Neuron (in vitro differentiated cells): ENCODE results near the gene GARIN5A.
A peak's percentile ranks its signal among the peaks of the same experiment; 100 is the strongest.

ENCODE experiments used
- H2AFZ ChIP-seq: one replicate; pipeline ENCODE4 v1.6.1; 2013; ENCODE audit warnings: low read depth, mild to moderate bottlenecking, inconsistent platforms, low read length, moderate library complexity
- H3K27me3 ChIP-seq: one replicate; pipeline ENCODE4 v1.6.1; 2013; ENCODE audit warnings: low read length; ENCODE audit not compliant: insufficient read depth
- H3K36me3 ChIP-seq: one replicate; pipeline ENCODE4 v1.6.1; 2013; ENCODE audit warnings: low read length; ENCODE audit not compliant: insufficient read depth
- H3K4me1 ChIP-seq: one replicate; pipeline ENCODE4 v1.6.1; 2013; ENCODE audit warnings: low read length; ENCODE audit not compliant: insufficient read depth
- H3K4me3 ChIP-seq: 2 replicates; pipeline ENCODE4 v1.5.1; 2013; ENCODE audit warnings: mild to moderate bottlenecking, low read length, moderate library complexity
- H3K9me3 ChIP-seq: one replicate; pipeline ENCODE4 v1.6.1; 2013; ENCODE audit warnings: low read length

Gene GARIN5A

GRCh38 chr19:50476224-50476906 lies at the start of gene GARIN5A, which contains the start of gene EMC10:
TSS of gene GARIN5A (minus strand) at chr19:50476848. CDS start at chr19:50476388, 460 bp downstream.
TSS of gene EMC10 (plus strand) at chr19:50476507. CDS start at chr19:50476545, 38 bp downstream.
- peaks cover 5% of the 10 kb centered on the region for H3K4me1 ChIP-seq
- H3K4me3 ChIP-seq: peak within 1 kb of the TSS; percentile 70
- no peaks in the 10 kb centered on the region for H3K27me3 ChIP-seq
- peak within 1 kb of the TSS; percentile 92 for H2AFZ ChIP-seq
- H3K9me3 ChIP-seq: peaks cover 23% of the 10 kb centered on the region
- H3K36me3 ChIP-seq: peaks cover 12% of the 10 kb centered on the region

GRCh38 chr19:50522881-50523280 lies 46.2 kb upstream of the GARIN5A start:
- Histone ChIP-seq H3K27me3 (no peaks in the 10 kb centered on the region), H2AFZ (no peak overlapping the region), H3K36me3 (peaks cover 25% of the 10 kb centered on the region), H3K4me3 (no peak overlapping the region), H3K4me1 (no peaks in the 10 kb centered on the region), H3K9me3 (peaks cover 12% of the 10 kb centered on the region)

GRCh38 chr19:50520822-50521465 lies 44.3 kb upstream of the GARIN5A start:
- Histone ChIP-seq H3K4me3 (no peak overlapping the region), H2AFZ (no peak overlapping the region), H3K36me3 (peaks cover 36% of the 10 kb centered on the region), H3K4me1 (no peaks in the 10 kb centered on the region), H3K9me3 (peaks cover 12% of the 10 kb centered on the region), H3K27me3 (no peaks in the 10 kb centered on the region)

- Histone ChIP-seq H2AFZ (no peak overlapping the region), H3K36me3 (peaks cover 36% of the 10 kb centered on the region), H3K4me1 (peaks cover 15% of the 10 kb centered on the region), H3K27me3 (no peaks in the 10 kb centered on the region), H3K9me3 (peaks cover 12% of the 10 kb centered on the region), H3K4me3 (no peak overlapping the region)
These were observed 42.4 kb upstream of the GARIN5A start for GRCh38 chr19:50519006-50519575.

GRCh38 chr19:50518091-50519005 lies 41.7 kb upstream of the GARIN5A start:
- Histone ChIP-seq H3K4me3 (no peak overlapping the region), H3K4me1 (peaks cover 22% of the 10 kb centered on the region), H3K36me3 (peaks cover 36% of the 10 kb centered on the region), H3K9me3 (peaks cover 12% of the 10 kb centered on the region), H2AFZ (no peak overlapping the region), H3K27me3 (no peaks in the 10 kb centered on the region)

- H3K9me3 ChIP-seq: peaks cover 12% of the 10 kb centered on the region
- H3K36me3 ChIP-seq: peaks cover 36% of the 10 kb centered on the region
- H3K27me3 ChIP-seq: no peaks in the 10 kb centered on the region
- H2AFZ ChIP-seq: no peak overlapping the region
- H3K4me1 ChIP-seq: peaks cover 29% of the 10 kb centered on the region
- no peak overlapping the region for H3K4me3 ChIP-seq
These were observed 41.0 kb upstream of the GARIN5A start for GRCh38 chr19:50517704-50518075.

- peaks cover 34% of the 10 kb centered on the region for H3K4me1 ChIP-seq
- no peak overlapping the region for H2AFZ ChIP-seq
- H3K27me3 ChIP-seq: no peaks in the 10 kb centered on the region
- H3K9me3 ChIP-seq: peaks cover 12% of the 10 kb centered on the region
- no peak overlapping the region for H3K4me3 ChIP-seq
- H3K36me3 ChIP-seq: peaks cover 36% of the 10 kb centered on the region
These were observed 40.5 kb upstream of the GARIN5A start for GRCh38 chr19:50516964-50517703.

- no peak overlapping the region for H3K4me3 ChIP-seq
- H3K27me3 ChIP-seq: no peaks in the 10 kb centered on the region
- peaks cover 12% of the 10 kb centered on the region for H3K9me3 ChIP-seq
- peaks cover 36% of the 10 kb centered on the region for H3K36me3 ChIP-seq
- no peak overlapping the region for H2AFZ ChIP-seq
- peaks cover 41% of the 10 kb centered on the region for H3K4me1 ChIP-seq
These were observed 39.8 kb upstream of the GARIN5A start for GRCh38 chr19:50516456-50516855.

GRCh38 chr19:50515168-50515561 lies 38.5 kb upstream of the GARIN5A start:
- H2AFZ ChIP-seq: no peak overlapping the region
- H3K9me3 ChIP-seq: peaks cover 12% of the 10 kb centered on the region
- H3K4me1 ChIP-seq: peaks cover 45% of the 10 kb centered on the region
- no peak overlapping the region for H3K4me3 ChIP-seq
- H3K36me3 ChIP-seq: peaks cover 32% of the 10 kb centered on the region
- H3K27me3 ChIP-seq: no peaks in the 10 kb centered on the region

GRCh38 chr19:50514346-50515167 lies 37.9 kb upstream of the GARIN5A start:
- peaks cover 12% of the 10 kb centered on the region for H3K9me3 ChIP-seq
- peaks cover 32% of the 10 kb centered on the region for H3K36me3 ChIP-seq
- no peak overlapping the region for H2AFZ ChIP-seq
- no peak overlapping the region for H3K4me3 ChIP-seq
- peaks cover 50% of the 10 kb centered on the region for H3K4me1 ChIP-seq
- H3K27me3 ChIP-seq: no peaks in the 10 kb centered on the region

- Histone ChIP-seq H2AFZ (no peak within 1 kb of the TSS), H3K36me3 (peaks cover 27% of the 10 kb centered on the region), H3K9me3 (peaks cover 7% of the 10 kb centered on the region), H3K27me3 (no peaks in the 10 kb centered on the region), H3K4me1 (peaks cover 57% of the 10 kb centered on the region), H3K4me3 (no peak within 1 kb of the TSS)
These were observed 37.2 kb upstream of the GARIN5A start, which contains the start of gene ASPDH for GRCh38 chr19:50513746-50514345. TSS of gene ASPDH (minus strand) at chr19:50513913. CDS start at chr19:50513823, 90 bp downstream.
